Measurements from ENCODE around the gene RNGTT.

- TF ChIP-seq MYC (IDR thresholded peaks at IDR 0.05; ENCODE audit: low read depth, low read length) (no peak), CTCF (IDR thresholded peaks at IDR 0.05; ENCODE audit: low read depth, low read length) (no peak), POLR2A (IDR thresholded peaks at IDR 0.05; ENCODE audit: extremely low read depth, insufficient read length) (no peak), MAX (IDR thresholded peaks at IDR 0.05; ENCODE audit: low read depth, low read length) (no peak)
These were observed 312.0 kb downstream of the RNGTT start for GRCh38 chr6:88651400-88651799.

All from NB4 (cell line).